Measurements from ENCODE around the gene TNPO1. TPM values are rescaled to one million over a fixed set of nuclear protein-coding genes. Genes with fewer than 3 reads are reported as not detected.

The TNPO1 gene
- total RNA-seq, 1 experiment from 2014 or later = 148 TPM

- Histone ChIP-seq H3K27me3 (replicated peaks; ENCODE audit: control insufficient read depth, insufficient read depth, low read length) (no peaks in the 10 kb centered on the region), H3K36me3 (ENCODE audit: control insufficient read depth, insufficient read depth, low read length) (peaks cover 2% of the 10 kb centered on the region; the same call in 1 of the 2 replicates), H3K4me1 (no peaks in the 10 kb centered on the region; the same call in 1 of the 2 replicates), H3K9me3 (no peaks in the 10 kb centered on the region), H3K4me3 (ENCODE audit: low read depth, low read length) (peak overlapping the region; percentile 62)
- H3K9me3 Mint-ChIP-seq (ENCODE audit: unreplicated experiment) = no peaks in the 10 kb centered on the region
- intact Hi-C loops (cut with micrococcal nuclease; ENCODE audit: unreplicated experiment) = loop anchor here (1.0 to 10.0 kb wide), 3 partner anchors 29 to 482 kb away; no protein-coding TSS in a partner anchor
- H3K36me3 Mint-ChIP-seq (ENCODE audit: insufficient read depth, unreplicated experiment) = peaks cover 46% of the 10 kb centered on the region
- CTCF ChIA-PET = interaction anchor here (1.0 kb wide), 1 partner anchor 238 kb away, joined by 4 read pairs; no protein-coding TSS in a partner anchor
- DNase-seq = peak; percentile 52 to 77
- H3K27me3 Mint-ChIP-seq (ENCODE audit: insufficient read depth, unreplicated experiment) = no peaks in the 10 kb centered on the region
- peaks cover 15% of the 10 kb centered on the region for H3K4me1 Mint-ChIP-seq (ENCODE audit: low read depth, unreplicated experiment)
- H3K27ac Mint-ChIP-seq (ENCODE audit: unreplicated experiment) = peak overlapping the region; percentile 94
- H3K4me3 Mint-ChIP-seq (ENCODE audit: unreplicated experiment) = peak overlapping the region; percentile 98
- TF ChIP-seq, protein P1, sequence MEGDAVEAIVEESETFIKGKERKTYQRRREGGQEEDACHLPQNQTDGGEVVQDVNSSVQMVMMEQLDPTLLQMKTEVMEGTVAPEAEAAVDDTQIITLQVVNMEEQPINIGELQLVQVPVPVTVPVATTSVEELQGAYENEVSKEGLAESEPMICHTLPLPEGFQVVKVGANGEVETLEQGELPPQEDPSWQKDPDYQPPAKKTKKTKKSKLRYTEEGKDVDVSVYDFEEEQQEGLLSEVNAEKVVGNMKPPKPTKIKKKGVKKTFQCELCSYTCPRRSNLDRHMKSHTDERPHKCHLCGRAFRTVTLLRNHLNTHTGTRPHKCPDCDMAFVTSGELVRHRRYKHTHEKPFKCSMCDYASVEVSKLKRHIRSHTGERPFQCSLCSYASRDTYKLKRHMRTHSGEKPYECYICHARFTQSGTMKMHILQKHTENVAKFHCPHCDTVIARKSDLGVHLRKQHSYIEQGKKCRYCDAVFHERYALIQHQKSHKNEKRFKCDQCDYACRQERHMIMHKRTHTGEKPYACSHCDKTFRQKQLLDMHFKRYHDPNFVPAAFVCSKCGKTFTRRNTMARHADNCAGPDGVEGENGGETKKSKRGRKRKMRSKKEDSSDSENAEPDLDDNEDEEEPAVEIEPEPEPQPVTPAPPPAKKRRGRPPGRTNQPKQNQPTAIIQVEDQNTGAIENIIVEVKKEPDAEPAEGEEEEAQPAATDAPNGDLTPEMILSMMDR (IDR thresholded peaks at IDR 0.05; ENCODE audit: insufficient read depth in 1 of 2, low read depth in 1 of 2, low read length in 1 of 2, severe bottlenecking in 1 of 2, unreplicated experiment in 1 of 2) = no peak
- POLR2A ChIA-PET = interaction anchor here (0.9 kb wide), 1 partner anchor 12 kb away, joined by 3 read pairs; no protein-coding TSS in a partner anchor
- BruUV-seq (replicated peaks) = TSS peak; percentile 42
Observed at GRCh38 chr5:72848474-72849428, 32.3 kb downstream of the TNPO1 start.

DNA sequence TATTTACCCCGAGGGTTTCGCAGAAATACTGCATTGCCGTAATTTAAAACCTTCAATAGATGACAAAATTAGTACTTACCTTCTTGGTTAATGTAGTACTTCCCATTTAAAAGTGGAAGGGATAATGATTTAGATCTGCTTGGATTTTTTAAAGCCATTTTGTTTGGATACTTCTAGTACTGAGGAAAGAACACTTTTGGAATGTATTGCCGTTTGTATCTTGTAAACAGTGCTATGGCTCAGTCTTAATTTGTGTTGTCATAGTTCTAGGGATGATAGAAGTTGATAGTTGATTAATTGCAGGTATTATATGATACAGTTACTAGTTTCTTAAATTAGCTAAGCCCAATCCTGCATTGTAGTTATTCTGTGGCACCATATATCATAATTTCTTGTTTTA is 33.1 kb downstream of the TNPO1 start:
- intact Hi-C loops (cut with micrococcal nuclease; ENCODE audit: unreplicated experiment) = loop anchor here (10.0 kb wide), 1 partner anchor 235 kb away; no protein-coding TSS in a partner anchor
- DNase-seq = no peak
- peak overlapping the region; percentile 98 for H3K4me3 Mint-ChIP-seq (ENCODE audit: unreplicated experiment)
- H3K4me1 Mint-ChIP-seq (ENCODE audit: low read depth, unreplicated experiment) = peaks cover 15% of the 10 kb centered on the region
- TF ChIP-seq, protein P1 (IDR thresholded peaks at IDR 0.05; ENCODE audit: insufficient read depth in 1 of 2, low read depth in 1 of 2, low read length in 1 of 2, severe bottlenecking in 1 of 2, unreplicated experiment in 1 of 2) = no peak
- no peaks in the 10 kb centered on the region for H3K27me3 Mint-ChIP-seq (ENCODE audit: insufficient read depth, unreplicated experiment)
- H3K9me3 ChIP-seq = no peaks in the 10 kb centered on the region
- H3K4me3 ChIP-seq (ENCODE audit: low read depth, low read length) = peak overlapping the region; percentile 62
- peaks cover 53% of the 10 kb centered on the region for H3K36me3 Mint-ChIP-seq (ENCODE audit: insufficient read depth, unreplicated experiment)
- no peaks in the 10 kb centered on the region for H3K9me3 Mint-ChIP-seq (ENCODE audit: unreplicated experiment)
- CTCF ChIA-PET = interaction anchor here (1.0 kb wide), 1 partner anchor 238 kb away, joined by 4 read pairs; no protein-coding TSS in a partner anchor
- H3K27me3 ChIP-seq (replicated peaks; ENCODE audit: control insufficient read depth, insufficient read depth, low read length) = no peaks in the 10 kb centered on the region
- H3K36me3 ChIP-seq (ENCODE audit: control insufficient read depth, insufficient read depth, low read length) = peaks cover 2% of the 10 kb centered on the region; the same call in 1 of the 2 replicates
- no peaks in the 10 kb centered on the region; the same call in 1 of the 2 replicates for H3K4me1 ChIP-seq
- POLR2A ChIA-PET = no interaction called here
- no TSS peak for BruUV-seq (replicated peaks)
- peak overlapping the region; percentile 94 for H3K27ac Mint-ChIP-seq (ENCODE audit: unreplicated experiment)

DNA sequence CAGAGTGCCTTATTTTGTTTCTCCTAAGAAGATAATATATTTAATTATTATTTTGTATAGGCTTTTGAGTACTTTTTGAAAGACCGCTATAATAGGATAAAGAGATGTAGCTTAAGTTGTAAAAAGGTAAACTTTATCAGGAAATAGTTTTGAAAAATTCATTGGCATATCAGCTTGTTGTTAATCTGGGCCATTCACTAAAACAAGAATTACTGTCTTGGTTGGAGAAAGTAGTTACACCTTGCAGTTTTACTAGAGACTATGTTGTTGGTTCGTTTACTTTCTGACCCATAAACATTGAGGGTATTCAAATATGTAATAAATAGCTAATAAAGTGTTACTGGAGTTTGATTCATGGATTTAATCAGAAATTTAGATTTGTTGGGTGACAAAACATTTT is 33.7 kb downstream of the TNPO1 start:
- H3K4me3 ChIP-seq (ENCODE audit: low read depth, low read length) = peak overlapping the region; percentile 62
- no peaks in the 10 kb centered on the region for H3K27me3 Mint-ChIP-seq (ENCODE audit: insufficient read depth, unreplicated experiment)
- no TSS peak for BruUV-seq (replicated peaks)
- H3K4me1 Mint-ChIP-seq (ENCODE audit: low read depth, unreplicated experiment) = peaks cover 15% of the 10 kb centered on the region
- POLR2A ChIA-PET = no interaction called here
- peaks cover 58% of the 10 kb centered on the region for H3K36me3 Mint-ChIP-seq (ENCODE audit: insufficient read depth, unreplicated experiment)
- H3K4me3 Mint-ChIP-seq (ENCODE audit: unreplicated experiment) = peak overlapping the region; percentile 98
- no peaks in the 10 kb centered on the region for H3K9me3 Mint-ChIP-seq (ENCODE audit: unreplicated experiment)
- H3K27me3 ChIP-seq (replicated peaks; ENCODE audit: control insufficient read depth, insufficient read depth, low read length) = no peaks in the 10 kb centered on the region
- CTCF ChIA-PET = no interaction called here
- H3K36me3 ChIP-seq (ENCODE audit: control insufficient read depth, insufficient read depth, low read length) = peaks cover 2% of the 10 kb centered on the region; the same call in 1 of the 2 replicates
- H3K4me1 ChIP-seq = no peaks in the 10 kb centered on the region; the same call in 1 of the 2 replicates
- no peaks in the 10 kb centered on the region for H3K9me3 ChIP-seq
- intact Hi-C loops (cut with micrococcal nuclease; ENCODE audit: unreplicated experiment) = no loop called here
- TF ChIP-seq, protein P1 (IDR thresholded peaks at IDR 0.05; ENCODE audit: insufficient read depth in 1 of 2, low read depth in 1 of 2, low read length in 1 of 2, severe bottlenecking in 1 of 2, unreplicated experiment in 1 of 2) = no peak
- H3K27ac Mint-ChIP-seq (ENCODE audit: unreplicated experiment) = no peak overlapping the region
- no peak for DNase-seq
